GM19467 (cell line): Measurements from ENCODE around the gene PHF5A.

Experiments
- ATAC-seq: cut with Tn5 transposase; IDR thresholded peaks from one replicate; pipeline ENCODE4 v1.9.1; 2021; ENCODE audit warnings: mild to moderate bottlenecking, moderate library complexity; ENCODE audit not compliant: unreplicated experiment

The PHF5A gene

DNA sequence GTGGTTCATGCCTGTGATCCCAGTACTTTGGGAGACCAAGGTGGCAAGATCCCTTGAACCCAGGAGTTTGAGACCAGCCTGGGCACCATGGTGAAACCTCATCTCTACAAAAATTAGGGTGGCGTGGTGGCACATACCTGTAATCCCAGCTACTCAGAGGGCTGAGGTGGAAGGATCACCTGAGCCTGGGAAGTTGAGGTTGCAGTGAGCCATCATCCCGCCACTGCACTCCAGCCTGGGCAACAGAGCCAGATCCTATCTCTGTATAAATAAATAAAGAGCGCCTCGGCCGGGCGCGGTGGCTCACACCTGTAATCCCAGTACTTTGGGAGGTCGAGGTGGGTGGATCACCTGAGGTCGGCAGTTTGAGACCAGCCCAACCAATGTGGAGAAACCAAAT, 49.8 kb downstream of the PHF5A start:
- no peak for ATAC-seq

DNA sequence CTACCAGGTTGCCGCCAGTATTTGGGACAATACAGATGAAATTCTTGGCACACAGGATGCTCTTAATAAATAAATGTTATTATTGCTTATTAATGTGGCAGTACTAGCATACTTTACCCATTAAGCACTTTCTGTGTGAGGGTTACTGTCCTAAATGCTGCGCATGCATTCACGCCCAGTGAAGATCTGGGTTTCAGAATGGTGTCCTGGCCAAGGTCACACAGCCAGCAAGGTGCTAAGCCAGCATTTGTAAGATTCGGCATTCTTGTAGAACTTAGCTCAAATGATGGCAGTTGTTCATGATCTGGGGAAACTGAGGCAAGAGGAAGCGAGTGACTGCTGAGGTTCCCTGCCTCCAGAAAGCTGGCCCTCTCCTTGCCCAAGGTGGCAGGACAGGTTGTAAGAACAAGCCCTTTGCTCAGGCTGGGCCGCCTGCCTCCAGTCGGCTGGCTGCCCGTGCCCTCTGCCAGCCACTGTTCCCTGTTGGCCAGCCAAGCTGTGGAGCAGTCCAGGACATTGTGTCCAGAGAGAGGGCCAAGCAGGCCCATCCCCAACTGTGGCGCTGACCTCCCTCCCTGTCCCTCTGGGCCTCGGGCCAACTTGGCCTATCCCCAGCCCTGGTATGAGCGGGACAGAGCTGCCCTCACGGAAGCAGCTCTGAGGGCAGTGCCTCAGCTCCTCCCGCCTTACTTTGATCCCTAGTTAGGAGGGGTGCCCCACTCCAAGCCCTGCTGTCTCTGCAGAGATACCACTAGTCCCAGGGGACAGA, 50.7 kb downstream of the PHF5A start:
- ATAC-seq, result no peak

DNA sequence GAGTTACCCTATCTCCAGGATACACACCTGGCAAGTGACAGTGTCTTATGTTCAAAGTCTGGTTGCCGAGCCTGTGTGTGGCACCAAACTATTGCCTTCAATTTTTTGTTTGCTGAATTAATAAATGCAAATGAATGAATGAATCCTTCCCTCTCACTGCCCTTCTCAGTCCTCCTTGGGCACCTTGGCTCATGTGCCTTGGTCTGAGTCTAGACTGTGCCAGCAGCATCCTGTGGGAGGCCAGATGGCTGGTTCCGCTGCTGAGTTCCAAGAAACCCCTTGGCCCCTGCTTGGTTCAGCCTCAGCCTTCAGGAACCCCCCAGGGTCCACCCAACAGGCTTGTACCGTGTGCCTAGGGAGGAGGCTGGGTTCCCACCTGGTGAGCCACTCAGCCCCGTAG, 52.9 kb downstream of the PHF5A start:
- no peak for ATAC-seq

DNA sequence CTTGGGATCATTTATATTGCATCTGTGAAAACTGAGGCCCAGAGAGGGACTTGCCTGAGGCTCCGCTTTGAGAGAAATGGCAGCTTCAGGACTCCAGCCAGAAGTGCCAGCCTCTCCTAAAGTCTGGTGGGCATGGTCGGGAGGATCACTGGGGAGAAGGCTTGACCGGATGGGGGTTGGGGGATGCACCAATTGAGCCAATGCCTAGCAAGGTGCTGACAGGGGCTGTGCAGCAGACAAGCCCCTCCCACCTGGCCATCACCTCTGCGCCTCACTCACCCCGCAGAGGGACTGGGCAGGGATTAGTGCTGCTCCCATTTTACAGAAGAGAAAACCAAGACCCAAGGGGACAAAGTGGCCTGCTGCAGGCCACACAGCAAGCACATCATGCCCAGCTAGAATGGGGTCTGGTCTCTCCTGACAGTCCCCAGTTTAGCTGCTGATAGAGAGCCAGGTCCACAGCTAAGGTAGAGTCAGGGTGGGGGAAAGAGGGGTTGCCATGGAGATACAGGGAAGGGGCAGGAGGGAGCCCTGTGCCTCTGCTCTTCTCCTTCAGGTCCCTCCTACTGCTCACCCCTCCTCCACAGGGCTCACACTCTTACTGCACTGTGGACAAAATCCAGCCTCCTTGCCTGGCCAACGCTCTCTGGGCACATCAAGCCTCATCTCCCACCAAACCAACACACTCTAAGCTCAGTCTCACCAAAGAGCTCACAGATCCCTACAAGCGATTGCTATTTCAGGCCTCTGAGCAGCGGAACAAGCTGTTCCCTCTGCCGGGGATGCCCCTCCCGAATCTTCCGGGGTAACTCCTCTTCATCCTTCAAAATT, 57.3 kb downstream of the PHF5A start:
- no peak for ATAC-seq

DNA sequence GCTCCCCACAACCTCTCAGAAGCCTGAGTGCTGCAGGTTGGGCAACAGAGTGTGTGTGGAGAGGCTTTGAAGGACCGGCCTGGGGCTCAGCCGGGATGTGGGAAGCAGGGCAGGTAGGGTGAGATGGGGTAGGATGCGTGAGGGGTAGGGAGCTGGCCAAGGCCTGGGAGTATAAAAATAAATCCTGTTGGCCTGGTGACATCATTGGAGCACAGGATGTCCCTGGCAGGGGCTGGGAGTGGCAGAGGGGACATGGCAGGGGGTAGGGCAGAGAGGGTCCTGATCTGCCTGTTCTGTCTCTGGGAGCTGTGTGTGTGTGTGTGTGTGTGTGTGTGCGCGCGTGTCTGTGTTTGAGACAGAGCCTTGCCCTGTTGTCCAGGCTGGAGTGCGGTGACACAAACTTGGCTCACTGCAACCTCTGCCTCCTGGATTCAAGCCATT, 58.2 kb downstream of the PHF5A start:
- ATAC-seq, result no peak
